ENCODE results near the gene TCERG1L.

- no peak for TF ChIP-seq CTCF (IDR thresholded peaks at IDR 0.05)
- no peak for TF ChIP-seq POLR2A (IDR thresholded peaks at IDR 0.05)
Observed at GRCh38 chr10:131125511-131126225, 185.9 kb downstream of the TCERG1L start.
